ENCODE measurements around the gene ZNF101. TPM values are rescaled to one million over a fixed set of nuclear protein-coding genes. Genes with fewer than 3 reads are reported as not detected.
A peak's percentile ranks its signal among the peaks of the same experiment; 100 is the strongest.

Gene ZNF101
- total RNA-seq = 10 to 100 TPM in 2 of 3 donors, 1 to 10 TPM in 1; 4.8 to 32.8 (median 16.7) TPM

DNA sequence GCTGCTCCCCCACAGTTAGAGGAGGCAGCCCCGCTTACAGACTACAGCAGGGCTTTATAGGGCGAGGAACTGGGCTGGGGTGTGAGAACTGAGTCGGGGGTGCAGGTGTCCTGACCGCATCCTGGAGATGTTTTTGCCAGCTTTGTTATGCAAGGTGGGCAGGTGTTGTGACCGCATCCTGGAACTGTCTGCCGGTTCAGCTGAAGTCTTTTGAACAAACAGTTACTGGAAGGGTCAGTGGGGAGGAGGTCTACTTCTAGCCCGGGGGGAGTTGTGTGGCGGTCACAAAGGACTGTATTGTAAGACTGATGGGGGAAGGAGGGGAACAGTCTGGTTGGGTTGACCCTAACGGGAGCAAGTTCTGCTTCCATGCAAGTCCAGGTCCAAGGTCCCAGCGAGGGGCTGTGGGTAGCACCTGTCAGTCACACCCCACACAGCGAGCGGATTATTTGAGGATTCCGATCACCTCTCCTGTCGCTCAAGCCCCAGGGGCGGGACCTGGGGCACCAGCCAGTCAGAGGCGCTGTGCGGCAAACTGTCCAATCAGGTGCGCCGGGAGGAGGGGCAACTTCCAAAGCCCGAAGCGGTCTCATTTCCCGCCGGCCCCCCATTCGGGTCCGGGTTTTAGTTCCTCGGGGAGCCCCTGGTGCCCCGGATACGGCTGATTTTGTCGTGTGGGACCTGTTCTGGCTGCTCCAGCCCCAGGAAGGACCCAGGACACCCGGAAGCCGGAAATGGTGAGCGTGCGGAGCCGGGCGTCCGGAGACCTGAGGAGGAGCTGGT lies at the start of gene ZNF101:
Gene ZNF101, plus strand, starts transcription at position 610 of the 783 bp plus-strand sequence. Its CDS starts 125 bp downstream, at position 735.
- no peaks in the 10 kb centered on the region for H3K9me3 ChIP-seq
- DNase-seq (ENCODE audit: low spot score in 2 of 2) = peak; percentile 90 to 93
- peak within 1 kb of the TSS; percentile 91 to 93 for H3K27ac ChIP-seq
- no peaks in the 10 kb centered on the region for H3K4me1 ChIP-seq
- TF ChIP-seq POLR2A (IDR thresholded peaks at IDR 0.05) = peak; percentile 54
- no peak for TF ChIP-seq CTCF (IDR thresholded peaks at IDR 0.05)
- peak in 1 of 3 donors; percentile 61 for TF ChIP-seq POLR2AphosphoS5 (IDR thresholded peaks at IDR 0.05)
- no peaks in the 10 kb centered on the region for H3K36me3 ChIP-seq
- intact Hi-C loops (cut with DNase I; ENCODE audit: low total_unique reads) = no loop called here
- no peaks in the 10 kb centered on the region for H3K27me3 ChIP-seq
- H3K4me3 ChIP-seq = peak within 1 kb of the TSS; percentile 84 to 94 (median 91)

- TF ChIP-seq CTCF (IDR thresholded peaks at IDR 0.05) = no peak
- no peak for TF ChIP-seq POLR2AphosphoS5 (IDR thresholded peaks at IDR 0.05)
- TF ChIP-seq POLR2A (IDR thresholded peaks at IDR 0.05) = no peak
- Histone ChIP-seq H3K4me1 (peaks cover 0 to 4% of the 10 kb centered on the region in 2 donors), H3K27me3 (no peaks in the 10 kb centered on the region), H3K4me3 (peak overlapping the region in 2 of 3 donors; percentile 63 to 80), H3K9me3 (no peaks in the 10 kb centered on the region), H3K36me3 (no peaks in the 10 kb centered on the region), H3K27ac (no peak overlapping the region)
- DNase-seq (ENCODE audit: low spot score in 2 of 2) = no peak
- intact Hi-C loops (cut with DNase I; ENCODE audit: low total_unique reads) = no loop called here
Measured at GRCh38 chr19:19619181-19619848, 49.3 kb upstream of the ZNF101 start.

- no peaks in the 10 kb centered on the region for H3K27me3 ChIP-seq
- no peak for DNase-seq (ENCODE audit: low spot score in 2 of 2)
- no peak overlapping the region for H3K4me3 ChIP-seq
- TF ChIP-seq POLR2AphosphoS5 (IDR thresholded peaks at IDR 0.05) (no peak), POLR2A (IDR thresholded peaks at IDR 0.05) (no peak), CTCF (IDR thresholded peaks at IDR 0.05) (no peak)
- intact Hi-C loops (cut with DNase I; ENCODE audit: low total_unique reads) = loop anchor here (2.0 to 10.0 kb wide), 2 partner anchors 51 to 1305 kb away; no protein-coding TSS in a partner anchor
- H3K36me3 ChIP-seq = no peaks in the 10 kb centered on the region
- no peaks in the 10 kb centered on the region for H3K9me3 ChIP-seq
- no peak overlapping the region for H3K27ac ChIP-seq
- H3K4me1 ChIP-seq = peaks cover 0 to 4% of the 10 kb centered on the region in 2 donors
Measured at GRCh38 chr19:19619849-19620210, 48.8 kb upstream of the ZNF101 start.

DNA sequence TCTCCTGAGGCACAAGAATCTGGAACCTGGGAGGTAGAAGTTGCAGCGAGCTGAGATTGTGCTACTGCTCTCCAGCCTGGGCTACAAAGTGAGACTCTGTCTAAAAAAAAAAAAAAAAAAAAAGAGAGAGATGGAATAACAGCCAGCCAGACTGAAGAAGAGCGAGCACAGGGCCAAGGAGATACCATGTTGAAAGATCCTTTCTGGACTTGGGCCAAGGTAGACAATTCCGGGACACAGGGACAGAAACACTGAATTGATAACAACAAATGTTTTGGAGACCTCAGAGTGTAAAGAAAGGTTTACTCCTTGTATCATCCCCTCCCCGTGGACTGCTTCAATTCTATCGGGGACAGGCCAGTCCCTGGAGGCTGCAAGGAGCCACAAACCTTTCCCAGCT lies 45.3 kb upstream of the ZNF101 start:
- no peak overlapping the region for H3K4me3 ChIP-seq
- no peak for DNase-seq (ENCODE audit: low spot score in 2 of 2)
- no peaks in the 10 kb centered on the region for H3K9me3 ChIP-seq
- no peaks in the 10 kb centered on the region for H3K36me3 ChIP-seq
- H3K4me1 ChIP-seq = peaks cover 0 to under 1% of the 10 kb centered on the region in 2 donors
- H3K27ac ChIP-seq = no peak overlapping the region
- intact Hi-C loops (cut with DNase I; ENCODE audit: low total_unique reads) = loop anchor here (10.0 kb wide), 1 partner anchor 1309 kb away; no protein-coding TSS in a partner anchor
- TF ChIP-seq POLR2A (IDR thresholded peaks at IDR 0.05) = no peak
- no peak for TF ChIP-seq CTCF (IDR thresholded peaks at IDR 0.05)
- TF ChIP-seq POLR2AphosphoS5 (IDR thresholded peaks at IDR 0.05) = no peak
- no peaks in the 10 kb centered on the region for H3K27me3 ChIP-seq

Data from breast epithelium (tissue), 4 donors.